HS-5 (cell line): ENCODE measurements around the gene ILF3.
"Not testable (repeated sequence)": the region's sequence is repeated elsewhere in the genome, so short reads cannot be mapped to it uniquely, and the experiment has no call there.

ENCODE experiments used
- DNase-seq: peaks from one replicate; pipeline ENCODE4 v3.0.0-alpha.2; 2012; ENCODE audit warnings: low read depth

ILF3 gene

GRCh38 chr19:10642473-10643171 lies 11.5 kb upstream of the ILF3 start:
- DNase-seq = no peak

DNA sequence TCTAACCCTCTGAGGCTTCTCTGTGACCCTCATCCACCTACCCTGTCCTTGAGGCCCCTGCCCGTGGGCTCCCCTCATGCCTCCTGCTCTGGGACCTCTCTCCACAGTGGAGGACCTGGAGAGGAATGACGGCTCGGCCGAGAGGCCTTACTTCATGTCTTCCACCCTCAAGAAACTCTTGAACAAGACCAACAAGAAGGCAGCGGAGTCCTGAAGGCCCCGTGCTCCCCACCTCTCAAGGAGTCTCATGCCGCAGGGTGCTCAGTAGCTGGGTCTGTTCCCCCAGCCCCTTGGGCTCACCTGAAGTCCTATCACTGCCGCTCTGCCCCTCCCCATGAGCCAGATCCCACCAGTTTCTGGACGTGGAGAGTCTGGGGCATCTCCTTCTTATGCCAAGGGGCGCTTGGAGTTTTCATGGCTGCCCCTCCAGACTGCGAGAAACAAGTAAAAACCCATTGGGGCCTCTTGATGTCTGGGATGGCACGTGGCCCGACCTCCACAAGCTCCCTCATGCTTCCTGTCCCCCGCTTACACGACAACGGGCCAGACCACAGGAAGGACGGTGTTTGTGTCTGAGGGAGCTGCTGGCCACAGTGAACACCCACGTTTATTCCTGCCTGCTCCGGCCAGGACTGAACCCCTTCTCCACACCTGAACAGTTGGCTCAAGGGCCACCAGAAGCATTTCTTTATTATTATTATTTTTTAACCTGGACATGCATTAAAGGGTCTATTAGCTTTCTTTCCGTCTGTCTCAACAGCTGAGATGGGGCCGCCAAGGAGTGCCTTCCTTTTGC lies 10.8 kb upstream of the ILF3 start:
- no peak for DNase-seq

GRCh38 chr19:10643968-10644259 lies 10.2 kb upstream of the ILF3 start:
- no peak for DNase-seq

DNA sequence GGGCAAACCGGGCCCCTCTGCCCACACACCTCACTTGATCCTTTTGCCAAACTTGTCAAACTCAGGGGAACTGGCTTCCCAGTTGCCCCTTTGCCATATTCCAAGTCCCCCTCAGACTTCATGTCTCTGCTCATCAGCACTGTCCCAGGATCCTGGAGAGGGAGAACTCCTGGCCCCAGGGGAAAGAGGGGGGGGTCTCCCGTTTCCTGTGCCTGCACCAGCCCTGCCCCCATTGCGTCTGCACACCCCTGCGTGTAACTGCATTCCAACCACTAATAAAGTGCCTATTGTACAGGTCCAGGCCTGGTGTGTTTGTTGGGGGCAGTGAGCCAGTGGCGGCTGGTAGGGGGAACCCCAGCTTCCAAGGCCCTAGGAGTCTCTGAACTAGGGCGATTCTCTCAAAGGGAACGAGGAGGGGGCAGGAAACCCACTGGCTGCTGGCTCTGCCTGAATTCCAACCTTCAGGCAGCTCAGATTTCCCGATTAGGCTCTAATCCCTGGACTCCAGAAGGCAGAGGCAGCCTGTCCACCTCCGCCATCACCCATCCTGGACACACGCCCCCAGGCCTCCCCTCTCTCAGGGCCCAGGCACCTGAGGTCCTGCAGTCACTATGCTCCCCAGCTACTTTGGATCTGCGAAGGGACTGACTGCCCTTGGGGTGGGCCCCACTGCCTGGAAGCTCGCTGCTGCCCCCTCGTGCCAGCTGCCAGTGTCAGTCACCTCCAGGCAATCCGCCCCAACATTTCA lies 9.7 kb upstream of the ILF3 start:
- DNase-seq = no peak

DNA sequence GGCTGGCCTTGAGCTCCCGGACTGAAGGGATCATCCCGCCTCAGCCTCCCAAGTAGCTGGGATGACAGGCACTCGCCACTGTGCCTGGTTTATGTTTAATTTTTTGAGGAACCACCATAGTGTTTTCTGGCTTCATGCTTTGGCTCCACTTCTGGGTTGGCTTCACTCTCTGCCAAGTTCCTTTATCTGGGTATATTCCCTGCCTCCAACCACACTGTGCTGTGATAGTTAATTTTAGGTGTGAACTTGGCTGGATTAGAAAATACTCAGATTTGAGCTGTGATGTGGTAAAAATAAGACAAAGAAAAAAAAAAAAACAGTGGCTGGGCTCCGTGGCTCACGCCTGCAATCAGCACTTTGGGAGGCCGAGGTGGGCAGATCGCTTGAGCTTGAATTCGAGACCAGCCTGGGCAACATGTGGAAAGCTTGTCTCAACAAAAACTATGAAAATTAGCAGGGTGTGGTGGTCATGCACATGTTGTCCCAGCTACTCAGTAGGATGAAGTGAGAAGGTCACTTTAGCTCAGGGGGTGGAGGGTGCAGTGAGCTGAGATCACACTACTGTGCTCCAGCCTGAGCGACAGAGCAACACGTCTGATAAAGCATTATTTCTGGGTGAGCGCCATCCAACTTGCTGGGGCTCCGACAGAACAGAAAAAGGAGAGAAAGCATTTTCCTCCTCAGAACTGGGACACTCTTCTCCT lies 7.5 kb upstream of the ILF3 start:
- DNase-seq = no peak

DNA sequence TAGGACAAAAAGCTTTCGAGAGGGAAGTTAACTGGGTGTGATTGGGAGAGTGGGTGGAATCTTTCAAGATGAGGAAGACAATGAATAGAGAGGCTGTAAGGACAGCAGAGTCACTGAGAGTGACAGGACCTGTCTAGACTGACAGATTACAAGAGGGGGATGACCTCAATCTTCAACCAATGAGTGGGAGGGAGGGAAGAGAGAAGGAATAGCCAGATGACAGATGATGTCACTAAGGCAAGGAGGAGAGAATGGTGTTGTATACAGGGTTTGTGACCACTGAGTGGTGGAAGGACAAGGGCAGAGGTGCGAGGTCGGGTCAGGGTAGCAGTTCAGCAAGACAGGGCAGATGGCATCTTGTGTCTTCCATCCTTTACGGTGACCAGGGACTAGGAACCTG lies 5.8 kb upstream of the ILF3 start:
- DNase-seq = no peak

DNA sequence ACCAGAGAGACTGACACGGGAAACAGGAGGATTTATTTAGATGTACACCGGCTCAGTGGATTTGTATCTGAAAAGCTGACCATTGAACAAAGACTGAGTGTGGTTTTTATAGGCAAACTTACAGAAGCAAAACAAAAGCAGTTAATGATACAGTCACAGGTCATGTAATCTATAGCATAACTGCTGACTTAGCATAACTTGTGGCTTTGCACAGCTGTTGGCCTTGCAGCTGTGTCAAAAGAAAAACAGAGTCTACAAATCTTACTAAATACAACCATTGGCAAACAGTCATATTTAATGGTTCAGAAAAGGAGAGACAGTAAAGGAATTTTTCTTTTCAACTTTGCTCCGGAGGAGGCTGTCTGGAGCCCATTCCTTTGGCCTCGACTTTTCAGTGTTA lies 2.3 kb upstream of the ILF3 start:
- no peak for DNase-seq

GRCh38 chr19:10653482-10653731 lies 739 bp upstream of the ILF3 start:
- no peak for DNase-seq

- no peak for DNase-seq
Measured at GRCh38 chr19:10654610-10655456, 687 bp downstream of the ILF3 start.

GRCh38 chr19:10655457-10656312 lies 1.5 kb downstream of the ILF3 start:
- no peak for DNase-seq

DNA sequence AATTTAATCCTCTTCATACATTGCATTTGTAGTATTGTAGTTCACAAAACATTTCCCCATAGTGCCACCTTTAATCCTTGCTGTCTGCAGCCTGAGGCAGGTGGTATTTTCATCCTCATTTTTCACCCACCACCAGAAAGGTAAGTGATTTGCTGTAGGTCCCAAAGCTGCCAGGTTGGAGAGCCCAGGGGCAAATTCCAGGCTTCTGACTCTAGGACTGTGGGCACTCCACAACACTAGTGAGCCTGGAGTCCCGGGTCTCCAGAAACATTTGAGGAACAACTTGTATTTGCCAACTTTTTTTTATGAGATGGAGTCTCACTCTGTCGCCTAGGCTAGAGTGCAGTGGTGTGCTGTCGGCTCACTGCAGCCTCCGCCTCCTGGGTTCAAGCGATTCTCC lies 6.2 kb downstream of the ILF3 start:
- DNase-seq = no peak

DNA sequence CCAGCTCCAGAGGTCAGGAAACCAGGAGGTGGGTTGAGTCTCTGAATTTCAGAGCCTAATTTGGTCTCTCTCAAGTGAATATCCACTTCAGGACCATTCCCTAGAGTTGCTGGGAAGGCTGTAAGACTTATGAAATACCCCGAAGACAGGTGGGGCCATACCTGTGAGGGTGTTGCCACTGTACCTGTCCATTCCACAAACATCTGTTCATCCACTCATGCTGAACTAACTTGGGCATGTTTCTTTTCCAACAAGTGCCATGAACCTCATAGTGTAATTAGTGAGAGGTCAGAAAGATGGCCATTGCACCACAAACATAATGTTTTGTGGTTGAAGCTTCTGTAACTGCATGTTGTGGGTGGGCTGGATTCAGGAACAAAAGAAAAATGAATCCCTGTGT lies 7.8 kb downstream of the ILF3 start:
- DNase-seq = no peak

- DNase-seq = no peak
Measured at GRCh38 chr19:10662384-10663251, 8.5 kb downstream of the ILF3 start.

GRCh38 chr19:10663252-10663563 lies 9.1 kb downstream of the ILF3 start:
- not testable (repeated sequence) for DNase-seq

- DNase-seq = no peak
Measured at GRCh38 chr19:10667867-10668266, 13.7 kb downstream of the ILF3 start.

DNA sequence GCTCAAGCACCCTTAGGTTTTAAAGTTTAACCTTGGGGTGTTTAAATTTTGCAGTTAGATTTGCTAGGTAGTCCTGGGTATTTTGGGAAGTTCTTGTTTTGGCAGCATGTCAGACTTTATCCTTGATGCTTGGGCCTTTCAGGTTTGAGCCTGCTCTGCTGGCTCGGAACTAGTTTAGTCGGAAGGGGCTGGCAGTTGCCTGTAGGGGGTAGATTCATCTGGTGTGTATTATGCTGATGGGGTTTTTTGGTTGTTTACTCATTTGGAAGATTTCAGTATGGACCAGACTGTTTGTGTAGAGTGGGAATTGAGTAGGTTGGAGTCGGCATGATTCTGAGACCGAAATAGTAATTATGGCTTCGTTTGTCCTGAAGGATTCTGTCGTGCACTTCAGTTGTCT lies 15.1 kb downstream of the ILF3 start:
- no peak for DNase-seq

DNA sequence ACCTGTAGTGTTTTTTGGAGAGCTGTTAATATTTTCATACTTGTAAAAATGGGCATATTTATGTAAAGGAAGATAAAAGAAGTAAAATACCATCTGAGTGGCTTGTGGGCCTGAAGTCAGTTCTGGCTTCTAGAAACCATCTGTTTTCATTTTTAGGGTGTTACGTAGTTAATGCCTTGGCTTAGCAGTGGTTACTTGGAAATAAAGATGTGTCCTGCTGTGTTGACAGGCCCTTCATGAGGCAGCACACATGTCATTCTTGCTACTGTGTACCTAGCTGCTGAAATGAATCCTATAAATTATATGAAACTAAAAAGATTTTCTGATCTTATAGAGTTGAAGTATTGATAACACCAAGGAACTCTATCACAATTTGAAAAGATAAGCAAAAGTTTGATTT lies 16.0 kb downstream of the ILF3 start:
- DNase-seq = no peak

- no peak for DNase-seq
Measured at GRCh38 chr19:10670876-10671804, 17.0 kb downstream of the ILF3 start.

- DNase-seq = not testable (repeated sequence)
Measured at GRCh38 chr19:10671922-10672321, 17.8 kb downstream of the ILF3 start.
